Right lobe of liver (tissue), 4 donors: Measurements from ENCODE around the gene BCL2L12.

Experiments
- POLR2A ChIP-seq: fragments of 450-650 bp; IDR thresholded peaks from one replicate; pipeline ENCODE4 v1.6.1; 2017; ENCODE audit warnings: antibody characterized with exemption, mild to moderate bottlenecking
- TF ChIP-seq, protein P1 (sequence below), 4 donors: fragments of 200-600 bp in 3 of 4; fragments of 450-650 bp in 1 of 4; IDR thresholded peaks; one replicate each; pipeline versions ENCODE4 v1.5.1 to v1.8.0; 2016 to 2022; ENCODE audit warnings: antibody characterized with exemption in 4 of 4, mild to moderate bottlenecking in 2 of 4
- donor health status: DM: no; HTN: no; CAD: no.
- donor health status: DM: no; HTN: no; CAD: no.
- donor health status: DM: no; HTN: yes; CAD: no.

DNA sequence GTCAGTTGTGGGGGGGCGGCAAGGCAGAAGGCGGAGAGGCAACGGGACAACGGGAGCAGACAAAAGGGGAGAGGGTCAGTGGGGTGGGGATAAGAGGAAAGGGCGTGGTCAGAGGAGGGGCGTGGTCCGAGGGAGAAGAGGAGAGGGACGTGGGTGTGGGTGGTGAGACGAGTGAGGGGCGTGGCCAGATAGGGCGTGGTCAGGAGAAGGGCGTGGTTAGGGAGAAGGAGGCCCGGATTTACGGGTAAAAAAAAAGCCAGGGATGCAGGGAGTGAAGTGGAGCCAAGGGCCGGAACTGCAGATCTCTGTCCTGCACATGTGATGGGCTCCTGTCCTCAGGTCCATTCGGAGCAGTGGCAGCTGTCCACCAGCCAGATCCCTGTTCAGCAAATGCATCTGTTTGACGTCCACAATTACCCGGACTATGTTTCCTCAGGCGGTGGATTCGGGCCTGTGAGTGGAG, 46.7 kb downstream of the BCL2L12 start:
- TF ChIP-seq, protein P1, sequence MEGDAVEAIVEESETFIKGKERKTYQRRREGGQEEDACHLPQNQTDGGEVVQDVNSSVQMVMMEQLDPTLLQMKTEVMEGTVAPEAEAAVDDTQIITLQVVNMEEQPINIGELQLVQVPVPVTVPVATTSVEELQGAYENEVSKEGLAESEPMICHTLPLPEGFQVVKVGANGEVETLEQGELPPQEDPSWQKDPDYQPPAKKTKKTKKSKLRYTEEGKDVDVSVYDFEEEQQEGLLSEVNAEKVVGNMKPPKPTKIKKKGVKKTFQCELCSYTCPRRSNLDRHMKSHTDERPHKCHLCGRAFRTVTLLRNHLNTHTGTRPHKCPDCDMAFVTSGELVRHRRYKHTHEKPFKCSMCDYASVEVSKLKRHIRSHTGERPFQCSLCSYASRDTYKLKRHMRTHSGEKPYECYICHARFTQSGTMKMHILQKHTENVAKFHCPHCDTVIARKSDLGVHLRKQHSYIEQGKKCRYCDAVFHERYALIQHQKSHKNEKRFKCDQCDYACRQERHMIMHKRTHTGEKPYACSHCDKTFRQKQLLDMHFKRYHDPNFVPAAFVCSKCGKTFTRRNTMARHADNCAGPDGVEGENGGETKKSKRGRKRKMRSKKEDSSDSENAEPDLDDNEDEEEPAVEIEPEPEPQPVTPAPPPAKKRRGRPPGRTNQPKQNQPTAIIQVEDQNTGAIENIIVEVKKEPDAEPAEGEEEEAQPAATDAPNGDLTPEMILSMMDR (IDR thresholded peaks at IDR 0.05), result no peak
- TF ChIP-seq POLR2A, result no peak
